Astrocyte (in vitro differentiated cells and primary cell): ENCODE measurements around the gene PNMT. TPM values are rescaled to one million over a fixed set of nuclear protein-coding genes. Genes with fewer than 3 reads are reported as not detected.
"Not testable (repeated sequence)": the region's sequence is repeated elsewhere in the genome, so short reads cannot be mapped to it uniquely, and the experiment has no call there.

Experiments used
- DNase-seq: peaks from one replicate; pipeline ENCODE4 v3.0.0-alpha.2; 2010; ENCODE audit warnings: low read depth
- FAIRE-seq: peaks from 2 replicates; lab custom pipeline; 2011; peaks lifted over from hg19 to GRCh38; lab: Jason Lieb, UNC
- H2AFZ ChIP-seq: 2 replicates; pipeline ENCODE4 v1.6.0; 2012; ENCODE audit warnings: low read depth, low read length, inconsistent platforms
- H3K27ac ChIP-seq: 2 replicates; pipeline ENCODE4 v1.5.1; 2011; ENCODE audit warnings: low read depth, low read length, inconsistent platforms
- H3K27me3 ChIP-seq: 2 replicates; pipeline ENCODE4 v1.6.0; 2011; ENCODE audit warnings: low read length, inconsistent platforms; ENCODE audit not compliant: insufficient read depth
- H3K36me3 ChIP-seq: 2 replicates; pipeline ENCODE4 v1.5.1; 2011; ENCODE audit warnings: low read length, inconsistent platforms; ENCODE audit not compliant: insufficient read depth
- H3K4me1 ChIP-seq: 2 replicates; pipeline ENCODE4 v1.5.1; 2011; ENCODE audit warnings: low read length, inconsistent platforms; ENCODE audit not compliant: insufficient read depth
- H3K4me2 ChIP-seq: 2 replicates; pipeline ENCODE4 v1.6.0; 2012; ENCODE audit warnings: low read length, inconsistent platforms
- H3K4me3 ChIP-seq: 2 replicates; pipeline ENCODE4 v1.5.1; 2011; ENCODE audit warnings: low read depth, mild to moderate bottlenecking, low read length, inconsistent platforms; ENCODE audit not compliant: insufficient read depth
- H3K79me2 ChIP-seq: 2 replicates; pipeline ENCODE4 v1.6.0; 2012; ENCODE audit warnings: mild to moderate bottlenecking, low read length, inconsistent platforms; ENCODE audit not compliant: insufficient read depth
- H3K9ac ChIP-seq: 2 replicates; pipeline ENCODE4 v1.6.0; 2012; ENCODE audit warnings: mild to moderate bottlenecking, low read length, inconsistent platforms
- H3K9me3 ChIP-seq: 2 replicates; pipeline ENCODE4 v1.5.1; 2012; ENCODE audit warnings: low read depth, mild to moderate bottlenecking, low read length, inconsistent platforms; ENCODE audit not compliant: insufficient read depth
- H4K20me1 ChIP-seq: 2 replicates; pipeline ENCODE4 v1.6.0; 2012; ENCODE audit warnings: low read length, inconsistent platforms; ENCODE audit not compliant: insufficient read depth
- H3K27ac Mint-ChIP-seq: one replicate; pipeline ENCODE4 v1.8.0; 2021; ENCODE audit warnings: mild to moderate bottlenecking, mixed read lengths; ENCODE audit not compliant: unreplicated experiment
- H3K27me3 Mint-ChIP-seq: one replicate; pipeline ENCODE4 v1.8.0; 2021; ENCODE audit warnings: low read depth, mixed read lengths; ENCODE audit not compliant: unreplicated experiment
- H3K36me3 Mint-ChIP-seq: one replicate; pipeline ENCODE4 v1.8.0; 2021; ENCODE audit warnings: low read depth, mixed read lengths; ENCODE audit not compliant: unreplicated experiment
- H3K4me1 Mint-ChIP-seq: one replicate; pipeline ENCODE4 v1.8.0; 2021; ENCODE audit warnings: low read depth, mixed read lengths; ENCODE audit not compliant: unreplicated experiment
- H3K4me3 Mint-ChIP-seq: one replicate; pipeline ENCODE4 v1.8.0; 2021; ENCODE audit warnings: mild to moderate bottlenecking, moderate library complexity, mixed read lengths; ENCODE audit not compliant: unreplicated experiment
- H3K9me3 Mint-ChIP-seq: one replicate; pipeline ENCODE4 v1.8.0; 2021; ENCODE audit warnings: mild to moderate bottlenecking, mixed read lengths; ENCODE audit not compliant: unreplicated experiment
- EZH2 ChIP-seq: IDR thresholded peaks from 2 replicates; pipeline ENCODE4 v1.6.1; 2012; ENCODE audit warnings: mild to moderate bottlenecking, low read length, inconsistent platforms; ENCODE audit not compliant: insufficient read depth
- total RNA-seq: library from RNA; stranded (reverse); gene quantifications from 2 replicates; pipeline ENCODE4 v1.2.1, GENCODE V29; 2021
- TF ChIP-seq, protein P1 (sequence below): IDR thresholded peaks from 2 replicates; pipeline ENCODE4 v1.5.1; 2011; ENCODE audit warnings: low read depth, mild to moderate bottlenecking, inconsistent platforms, low read length, moderate library complexity; ENCODE audit not compliant: insufficient read depth

Gene PNMT
- total RNA-seq, 1 donor from 2014 or later = 0.59 TPM

GRCh38 chr17:39696731-39697130 lies 28.5 kb downstream of the PNMT start:
- no peaks in the 10 kb centered on the region for H3K36me3 Mint-ChIP-seq
- Histone ChIP-seq H3K79me2 (peaks cover 19% of the 10 kb centered on the region), H4K20me1 (peaks cover 12% of the 10 kb centered on the region), H3K9me3 (no peaks in the 10 kb centered on the region), H3K27ac (no peak overlapping the region), H3K4me3 (no peak overlapping the region), H3K9ac (no peak overlapping the region), H3K4me2 (no peak overlapping the region), H2AFZ (no peak overlapping the region), H3K36me3 (no peaks in the 10 kb centered on the region), H3K4me1 (peaks cover 10% of the 10 kb centered on the region), H3K27me3 (no peaks in the 10 kb centered on the region)
- TF ChIP-seq, protein P1, sequence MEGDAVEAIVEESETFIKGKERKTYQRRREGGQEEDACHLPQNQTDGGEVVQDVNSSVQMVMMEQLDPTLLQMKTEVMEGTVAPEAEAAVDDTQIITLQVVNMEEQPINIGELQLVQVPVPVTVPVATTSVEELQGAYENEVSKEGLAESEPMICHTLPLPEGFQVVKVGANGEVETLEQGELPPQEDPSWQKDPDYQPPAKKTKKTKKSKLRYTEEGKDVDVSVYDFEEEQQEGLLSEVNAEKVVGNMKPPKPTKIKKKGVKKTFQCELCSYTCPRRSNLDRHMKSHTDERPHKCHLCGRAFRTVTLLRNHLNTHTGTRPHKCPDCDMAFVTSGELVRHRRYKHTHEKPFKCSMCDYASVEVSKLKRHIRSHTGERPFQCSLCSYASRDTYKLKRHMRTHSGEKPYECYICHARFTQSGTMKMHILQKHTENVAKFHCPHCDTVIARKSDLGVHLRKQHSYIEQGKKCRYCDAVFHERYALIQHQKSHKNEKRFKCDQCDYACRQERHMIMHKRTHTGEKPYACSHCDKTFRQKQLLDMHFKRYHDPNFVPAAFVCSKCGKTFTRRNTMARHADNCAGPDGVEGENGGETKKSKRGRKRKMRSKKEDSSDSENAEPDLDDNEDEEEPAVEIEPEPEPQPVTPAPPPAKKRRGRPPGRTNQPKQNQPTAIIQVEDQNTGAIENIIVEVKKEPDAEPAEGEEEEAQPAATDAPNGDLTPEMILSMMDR = no peak
- no peak for TF ChIP-seq EZH2
- no peaks in the 10 kb centered on the region for H3K27me3 Mint-ChIP-seq
- H3K4me1 Mint-ChIP-seq = peaks cover 15% of the 10 kb centered on the region
- H3K27ac Mint-ChIP-seq = no peak overlapping the region
- no peaks in the 10 kb centered on the region for H3K9me3 Mint-ChIP-seq
- DNase-seq = no peak
- H3K4me3 Mint-ChIP-seq = no peak overlapping the region
- FAIRE-seq = no peak

- Histone ChIP-seq H3K27me3 (no peaks in the 10 kb centered on the region), H3K79me2 (peaks cover 30% of the 10 kb centered on the region), H3K4me1 (peaks cover 11% of the 10 kb centered on the region), H3K9ac (no peak overlapping the region), H3K9me3 (no peaks in the 10 kb centered on the region), H3K4me2 (no peak overlapping the region), H3K27ac (no peak overlapping the region), H4K20me1 (peaks cover 25% of the 10 kb centered on the region), H3K4me3 (no peak overlapping the region), H3K36me3 (peaks cover 3% of the 10 kb centered on the region), H2AFZ (no peak overlapping the region)
- H3K4me3 Mint-ChIP-seq = no peak overlapping the region
- TF ChIP-seq, protein P1 = no peak
- TF ChIP-seq EZH2 = no peak
- peaks cover 17% of the 10 kb centered on the region for H3K4me1 Mint-ChIP-seq
- no peaks in the 10 kb centered on the region for H3K36me3 Mint-ChIP-seq
- no peaks in the 10 kb centered on the region for H3K9me3 Mint-ChIP-seq
- no peaks in the 10 kb centered on the region for H3K27me3 Mint-ChIP-seq
- H3K27ac Mint-ChIP-seq = no peak overlapping the region
- DNase-seq = no peak
- no peak for FAIRE-seq
Measured at GRCh38 chr17:39697961-39698360, 29.7 kb downstream of the PNMT start.

GRCh38 chr17:39699157-39699817 lies 31.0 kb downstream of the PNMT start:
- peak overlapping the region; percentile 85 for H3K9ac ChIP-seq
- H3K36me3 Mint-ChIP-seq, H3K9me3 Mint-ChIP-seq, H3K36me3 ChIP-seq, H3K27me3 ChIP-seq, FAIRE-seq, DNase-seq, H3K27ac ChIP-seq, H3K27me3 Mint-ChIP-seq, H3K9me3 ChIP-seq: not testable (repeated sequence)
- H3K4me3 ChIP-seq = peak overlapping the region; percentile 70
- H3K4me2 ChIP-seq = peak overlapping the region; percentile 93
- H3K4me1 ChIP-seq = peaks cover 11% of the 10 kb centered on the region
- peak overlapping the region; percentile 97 for H3K4me3 Mint-ChIP-seq
- H3K4me1 Mint-ChIP-seq = peaks cover 20% of the 10 kb centered on the region
- H3K27ac Mint-ChIP-seq = peak overlapping the region; percentile 89
- peaks cover 37% of the 10 kb centered on the region for H4K20me1 ChIP-seq
- peaks cover 43% of the 10 kb centered on the region for H3K79me2 ChIP-seq
- peak overlapping the region; percentile 75 for H2AFZ ChIP-seq
